Globus pallidus (tissue), 1 donor: ENCODE results near the gene NPAS3.

Experiments
- DNase-seq: peaks from one replicate; pipeline ENCODE4 v3.0.0-alpha.2; 2015; ENCODE audit warnings: low spot score

The NPAS3 gene

DNA sequence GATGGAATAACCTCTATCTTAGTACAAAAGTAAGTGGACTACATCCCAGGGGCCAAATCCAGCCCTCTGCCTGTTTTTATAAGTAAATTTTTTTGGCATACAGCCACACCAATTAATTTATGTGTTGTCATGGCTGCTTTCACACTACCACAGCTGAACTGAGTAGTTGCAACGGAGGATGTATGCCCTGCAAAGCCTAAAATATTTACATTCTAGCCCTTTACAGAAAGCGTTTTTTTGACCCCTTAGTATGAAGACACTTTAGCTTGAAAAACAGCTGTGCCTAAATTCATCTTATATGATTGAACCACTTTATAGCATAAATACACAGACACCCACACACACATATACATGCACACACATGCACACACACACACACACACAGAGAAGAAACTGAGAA, 510.6 kb downstream of the NPAS3 start:
- DNase-seq, result no peak

DNA sequence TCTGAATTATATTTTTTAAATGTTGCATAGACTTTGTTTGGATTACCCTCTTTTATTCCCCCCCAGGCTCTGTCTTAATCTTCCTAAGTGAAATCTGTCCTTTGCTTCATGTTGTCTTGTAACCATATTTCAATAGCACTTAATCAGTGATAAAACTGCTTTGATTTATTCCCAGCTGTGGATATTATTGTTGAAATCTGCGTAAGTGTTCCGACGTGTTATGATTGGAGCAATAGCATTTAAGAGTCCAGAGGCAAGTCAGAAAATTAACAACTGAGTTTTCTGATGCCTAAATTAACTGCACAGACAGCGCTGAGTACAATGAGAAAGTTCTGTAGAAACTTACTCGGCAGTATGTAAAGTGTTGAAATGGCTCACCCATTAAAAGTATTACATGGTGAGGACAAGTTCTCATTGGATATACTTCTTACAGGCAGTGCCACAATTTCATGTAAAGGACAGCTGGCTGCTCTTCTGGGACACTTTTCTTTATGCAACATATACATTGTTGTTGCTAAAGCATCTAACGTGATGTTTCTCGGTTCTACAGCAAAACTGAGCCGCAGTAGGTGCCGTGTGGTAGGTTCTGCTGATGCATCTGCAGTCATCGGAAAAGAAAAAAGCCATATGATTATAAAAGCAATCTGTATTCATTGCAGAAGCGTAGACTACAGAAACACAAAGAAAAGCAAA, 511.2 kb downstream of the NPAS3 start:
- no peak for DNase-seq

DNA sequence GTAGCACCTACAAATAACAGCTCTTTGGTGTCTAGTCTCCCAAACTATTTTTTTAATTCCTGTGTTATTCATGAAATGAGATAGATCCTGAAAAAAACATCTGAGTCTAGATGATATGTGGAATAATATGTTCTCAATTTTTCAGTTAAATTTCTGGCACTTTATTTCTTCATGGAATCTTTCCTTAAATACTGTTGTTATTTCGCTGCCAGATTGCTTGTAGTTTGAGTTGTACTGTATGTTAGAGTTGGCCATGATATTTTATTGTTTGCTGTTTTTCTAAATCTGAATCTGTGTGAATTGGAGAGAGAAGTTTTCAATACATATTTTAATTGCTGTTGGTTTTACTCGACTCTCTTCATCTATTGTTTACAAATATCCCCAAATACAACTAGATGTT, 511.7 kb downstream of the NPAS3 start:
- DNase-seq, result no peak

DNA sequence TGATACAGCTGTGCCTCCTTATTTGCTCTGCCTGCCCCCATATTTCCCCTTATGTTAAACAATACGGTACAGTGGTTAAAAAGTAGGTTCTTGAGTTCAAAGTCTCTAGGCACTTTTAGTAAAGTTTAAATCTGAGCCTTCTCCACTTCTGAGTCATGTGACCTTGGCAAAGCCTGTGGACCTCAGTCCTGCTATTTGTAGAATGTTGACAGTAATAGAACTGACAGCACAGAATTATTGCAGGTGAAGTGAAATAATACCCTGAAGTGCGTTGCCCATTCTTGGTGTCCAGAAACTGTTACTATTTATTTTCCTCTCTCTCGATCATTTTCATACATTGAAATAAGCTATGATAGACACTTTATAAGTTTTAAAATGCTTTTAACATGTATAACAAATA, 512.5 kb downstream of the NPAS3 start:
- no peak for DNase-seq

DNA sequence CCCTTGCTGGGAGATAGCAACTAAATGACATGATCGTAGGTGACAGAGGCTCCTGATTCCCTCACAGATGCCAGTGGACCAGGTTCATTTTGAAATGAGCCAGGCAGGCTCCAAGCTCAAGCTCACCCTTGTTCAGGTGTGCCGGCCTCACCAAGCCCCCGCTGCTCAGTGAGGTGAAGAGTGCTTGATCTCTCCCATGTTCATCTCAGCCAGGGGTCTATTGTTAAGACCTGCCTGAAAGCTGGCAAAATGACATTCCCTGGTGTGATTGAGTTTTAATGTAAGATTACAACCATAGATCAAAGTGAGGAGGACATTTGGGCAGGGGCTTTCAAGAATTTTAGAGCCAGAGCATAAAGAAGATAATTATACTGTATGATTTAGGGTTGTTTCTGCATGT, 514.3 kb downstream of the NPAS3 start:
- DNase-seq, result no peak

DNA sequence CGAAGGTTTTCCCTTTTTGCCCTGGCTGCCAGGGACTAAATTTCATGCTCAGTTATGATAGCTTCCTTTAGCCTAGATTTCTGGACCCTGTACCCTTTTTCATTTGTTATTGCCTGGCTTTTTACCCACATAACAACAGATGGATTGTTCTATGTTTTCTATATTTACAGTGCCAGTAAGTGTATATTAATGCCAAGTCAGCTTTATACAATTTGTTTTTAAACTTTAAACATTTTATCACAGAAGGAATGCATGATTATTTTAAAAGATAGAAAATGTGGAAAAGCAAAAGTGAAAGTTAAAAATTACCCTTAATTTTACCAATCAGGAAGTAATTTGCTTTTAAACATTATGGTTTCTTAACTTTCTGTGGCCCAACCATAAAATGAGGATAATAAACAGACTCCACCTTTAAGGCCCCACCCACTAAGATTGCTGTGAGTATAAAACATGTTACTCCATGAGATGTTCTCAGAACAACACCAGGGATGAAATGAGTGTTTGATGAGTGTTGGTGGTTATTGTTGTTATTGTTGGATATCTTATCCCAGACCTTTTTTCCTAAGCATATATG, 515.4 kb downstream of the NPAS3 start:
- no peak for DNase-seq

DNA sequence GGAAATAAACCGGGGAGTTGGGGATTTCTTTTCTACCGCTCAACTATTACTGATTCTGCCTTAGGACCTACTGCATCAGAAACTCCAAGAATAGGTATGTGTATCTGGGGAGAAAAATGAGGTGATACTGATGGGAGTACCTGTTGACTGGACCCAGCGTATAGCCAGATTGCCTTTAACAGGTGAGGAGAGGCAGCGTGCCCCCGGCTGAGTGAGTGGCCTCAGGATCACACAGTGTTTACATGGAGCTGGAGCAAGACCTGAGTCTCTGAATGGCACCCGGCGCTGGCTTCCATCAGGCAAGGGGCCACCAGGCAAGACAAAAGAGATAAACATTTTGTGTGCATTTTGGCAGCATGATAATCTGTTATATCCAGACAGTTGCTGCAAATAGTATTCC, 516.0 kb downstream of the NPAS3 start:
- DNase-seq, result no peak

DNA sequence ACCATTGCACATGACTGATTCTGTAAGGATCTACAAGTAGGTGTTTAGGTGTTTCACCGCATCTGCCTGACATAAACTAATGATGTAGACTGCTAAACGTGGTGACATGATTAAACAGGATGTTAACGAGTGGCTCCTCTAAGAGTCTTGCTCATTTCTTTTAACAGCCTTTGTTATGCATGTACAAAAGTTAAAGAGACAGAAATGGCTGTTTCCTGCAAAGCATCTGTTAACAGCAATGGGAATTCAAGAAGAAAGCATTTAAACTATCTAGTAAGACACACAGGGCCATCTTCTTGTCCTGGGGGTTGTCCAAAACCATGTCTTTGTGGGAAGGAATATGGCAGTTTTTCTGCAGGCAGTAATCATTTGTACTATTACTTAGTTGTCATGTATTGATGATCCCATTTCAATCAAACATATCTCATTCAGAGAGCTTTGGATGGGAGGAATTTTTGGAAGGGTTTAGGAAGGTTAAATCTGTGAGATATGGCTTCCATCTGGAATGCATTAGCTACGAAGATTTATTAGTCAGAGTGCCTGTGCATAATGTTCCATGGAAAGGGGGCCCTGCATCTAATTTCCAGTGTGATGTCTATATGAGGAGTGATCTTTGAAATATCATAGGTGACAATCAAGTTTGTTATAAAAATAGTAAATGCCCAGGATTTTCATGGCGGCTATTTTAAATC, 517.1 kb downstream of the NPAS3 start:
- no peak for DNase-seq

DNA sequence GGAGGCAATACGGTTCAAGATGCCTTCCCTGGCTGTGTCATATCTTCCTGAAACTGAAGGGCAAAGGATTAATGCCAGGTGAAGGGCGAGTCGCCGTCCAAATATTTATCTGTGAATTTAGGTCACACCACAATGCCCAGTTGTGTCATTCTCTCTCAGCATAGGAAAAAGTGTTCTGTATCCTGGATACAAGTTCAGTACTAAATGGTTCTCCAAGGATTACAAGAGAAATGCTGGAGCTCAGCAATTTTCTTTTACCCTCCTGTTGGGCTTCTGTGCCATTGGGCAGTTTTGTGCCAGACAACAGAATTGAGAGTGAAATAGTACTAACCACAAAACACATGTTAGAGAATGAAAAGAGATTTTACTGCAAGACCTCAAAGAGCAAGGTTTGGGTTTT, 518.3 kb downstream of the NPAS3 start:
- DNase-seq, result peak; percentile 50

DNA sequence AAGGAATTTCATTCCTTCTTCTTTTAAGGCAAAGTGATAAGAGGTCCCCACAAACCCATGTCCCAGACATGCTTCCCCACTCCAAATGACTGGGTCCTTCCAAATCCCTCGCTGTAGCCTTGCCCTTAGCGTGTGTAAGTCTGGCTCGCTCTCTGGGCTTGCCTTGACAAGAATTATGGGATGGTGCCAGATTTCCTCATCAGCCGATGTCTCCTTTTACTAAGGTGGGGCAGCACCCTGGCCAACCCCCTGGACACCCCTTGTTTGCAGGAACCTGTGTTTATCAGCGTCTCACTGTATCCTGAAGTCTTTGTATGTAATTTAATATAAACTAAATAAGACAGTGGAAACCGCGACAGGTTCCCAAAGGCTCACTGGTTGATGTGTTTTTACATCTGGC, 518.9 kb downstream of the NPAS3 start:
- DNase-seq, result no peak

DNA sequence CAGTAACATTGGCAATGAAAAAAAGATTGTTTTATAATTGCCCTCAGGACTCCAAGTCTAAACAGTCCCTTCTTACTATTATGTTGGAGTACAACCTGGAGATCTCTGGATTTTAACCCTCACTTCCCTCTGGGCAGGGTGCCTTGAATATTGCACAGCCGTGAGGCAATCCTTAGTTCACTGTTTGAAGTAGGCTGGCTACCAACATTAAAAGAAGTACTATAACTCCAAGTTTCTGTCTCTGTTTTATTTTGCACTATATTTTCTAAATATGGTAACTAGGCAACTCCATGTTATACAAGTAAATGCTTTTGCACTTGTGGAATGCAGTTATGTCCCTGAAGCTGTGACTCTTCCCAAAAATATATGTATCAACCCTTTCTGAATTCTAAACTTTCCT, 521.5 kb downstream of the NPAS3 start:
- no peak for DNase-seq

DNA sequence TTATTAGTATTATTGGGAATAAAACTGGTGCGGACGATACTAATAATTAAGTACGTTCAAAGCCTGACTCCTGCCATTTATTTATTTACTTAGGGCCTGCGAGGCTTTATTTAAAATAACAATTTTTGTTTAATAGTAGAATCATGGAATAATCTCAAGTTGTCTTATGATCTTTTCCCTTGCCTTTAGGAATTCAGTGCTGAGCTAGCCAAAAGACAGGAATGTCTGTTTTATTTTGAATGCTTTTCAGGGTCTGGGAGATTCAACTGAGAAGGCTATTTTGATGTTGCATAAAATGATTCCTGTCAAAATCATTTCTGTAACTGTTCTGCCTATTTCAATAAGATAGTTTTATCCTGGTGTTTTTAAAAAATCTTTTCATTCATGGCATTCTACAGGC, 522.4 kb downstream of the NPAS3 start:
- DNase-seq, result no peak

DNA sequence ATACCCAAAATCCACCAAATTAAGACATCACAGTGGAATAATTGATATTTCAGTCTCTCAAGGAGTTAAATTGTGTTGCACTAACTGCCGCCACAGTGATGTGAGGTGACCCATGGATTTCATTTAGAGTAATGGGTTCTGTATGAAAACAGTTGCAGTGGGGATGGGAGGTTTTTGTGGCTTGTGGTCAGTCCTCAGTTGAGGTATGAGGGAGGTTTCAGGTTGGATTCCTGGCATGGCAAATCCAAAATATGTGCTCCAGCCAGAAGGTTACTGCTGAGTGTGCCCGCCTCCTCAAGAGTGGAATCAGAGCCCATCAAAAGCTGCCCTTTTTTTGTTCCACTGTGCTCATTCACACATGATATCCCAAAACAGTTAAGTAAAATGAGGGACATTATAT, 525.1 kb downstream of the NPAS3 start:
- DNase-seq, result no peak

DNA sequence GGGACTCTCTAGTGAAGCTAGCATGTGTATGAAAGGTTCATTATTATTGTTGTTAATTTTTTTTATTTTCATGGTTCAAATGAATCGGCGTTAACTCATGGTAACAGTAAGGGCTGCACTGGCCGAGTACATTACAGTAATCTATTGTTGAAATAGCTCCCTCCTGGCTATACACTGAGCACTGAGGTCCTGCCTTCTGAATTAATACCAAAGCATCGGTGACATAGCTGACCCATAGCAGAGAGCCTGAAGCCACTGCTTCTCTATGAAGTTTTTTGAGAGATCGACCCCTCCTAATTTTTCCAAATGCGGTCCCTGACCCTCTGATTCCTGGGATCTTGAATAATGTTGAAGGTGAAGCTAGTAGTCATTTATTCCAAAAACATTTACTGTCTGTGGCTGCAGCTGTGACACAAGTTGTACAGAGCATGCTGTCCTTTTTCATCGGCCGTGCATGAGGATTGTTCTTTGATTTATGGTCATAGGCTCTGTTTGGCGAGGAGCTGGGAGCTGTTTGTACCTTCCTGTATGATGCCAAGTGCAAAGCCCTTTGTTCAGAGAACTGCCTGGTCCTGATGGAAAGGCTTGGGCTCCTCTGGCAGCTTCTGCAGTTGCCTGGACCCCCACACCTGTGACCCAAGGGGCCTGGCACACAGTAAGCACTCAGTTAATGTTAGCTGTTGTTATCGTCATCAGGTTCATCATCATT, 525.7 kb downstream of the NPAS3 start:
- DNase-seq, result no peak

DNA sequence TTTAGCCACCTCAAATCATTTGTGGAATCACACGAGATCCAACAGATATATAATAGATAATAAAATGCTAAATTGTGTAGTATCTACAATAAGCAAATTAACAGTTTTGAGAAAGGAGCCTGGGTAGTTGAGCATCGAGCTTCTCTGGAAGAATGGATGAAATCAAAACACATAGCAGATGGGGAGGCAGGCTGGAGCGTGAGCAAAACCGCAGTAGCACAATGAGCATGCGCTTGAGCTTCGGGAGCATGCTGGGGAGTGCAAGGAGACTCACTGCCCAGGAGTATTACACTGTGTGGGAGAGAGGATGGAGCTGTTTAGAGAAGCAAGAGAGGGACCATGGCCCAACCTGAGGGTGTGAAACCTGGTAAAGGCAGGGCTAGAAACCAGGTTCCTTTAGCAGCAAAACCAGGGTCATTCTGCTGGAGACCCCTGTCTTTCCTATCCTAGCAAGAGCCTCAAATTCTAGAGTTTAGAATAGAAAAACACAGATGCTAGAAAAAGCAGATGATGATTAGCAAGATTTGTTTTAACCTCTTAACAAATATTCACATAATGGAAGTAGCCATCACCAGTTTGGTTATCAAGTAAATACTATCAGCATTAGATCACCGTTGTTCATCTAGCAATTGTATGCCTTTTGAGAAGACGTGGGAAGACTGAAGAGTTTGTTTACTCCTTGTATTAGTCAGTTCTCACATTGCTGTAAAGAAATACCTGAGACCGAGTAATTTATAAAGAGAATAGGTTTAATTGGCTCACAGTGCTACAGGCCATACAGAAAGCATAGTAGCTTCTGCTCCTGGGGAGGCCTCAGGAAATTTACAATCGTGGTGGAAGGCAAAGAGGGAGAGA, 527.4 kb downstream of the NPAS3 start:
- no peak for DNase-seq

DNA sequence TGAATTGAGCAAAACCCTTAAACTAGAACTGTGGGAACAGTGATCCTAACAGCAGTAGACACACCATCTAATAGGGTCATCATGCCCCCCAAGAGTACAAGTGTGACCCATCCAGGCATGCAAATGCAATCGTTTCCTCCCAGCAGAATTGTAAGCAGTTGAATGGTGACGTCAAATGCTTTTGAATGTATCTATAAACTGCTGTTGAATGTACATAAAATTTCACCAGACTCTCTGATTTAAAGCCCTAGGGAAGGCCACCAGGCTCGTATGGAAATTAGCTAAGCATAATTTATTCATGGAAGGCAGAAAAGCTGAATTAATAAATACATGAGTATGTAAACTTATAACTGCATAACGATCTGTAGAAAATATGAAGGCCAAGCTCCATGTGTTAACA, 529.3 kb downstream of the NPAS3 start:
- no peak for DNase-seq

DNA sequence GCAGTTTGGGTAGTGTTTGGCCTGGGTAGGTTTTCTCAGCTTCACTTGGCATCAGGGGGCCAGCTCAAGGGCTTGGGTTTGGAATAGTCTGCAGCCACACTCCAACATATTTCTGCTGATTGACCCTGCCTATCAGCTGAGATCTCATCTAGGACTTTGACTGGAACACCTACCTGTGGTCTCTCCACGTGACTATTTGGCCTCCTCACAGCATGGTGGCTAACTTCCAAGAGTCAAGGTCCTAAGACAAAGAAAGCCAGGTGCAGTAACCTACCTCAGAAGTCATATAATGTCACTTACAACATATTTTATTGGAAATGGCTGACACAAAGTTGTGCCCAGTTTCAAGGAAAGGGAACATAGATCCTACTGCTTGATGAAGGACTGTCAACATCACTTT, 531.2 kb downstream of the NPAS3 start:
- no peak for DNase-seq

DNA sequence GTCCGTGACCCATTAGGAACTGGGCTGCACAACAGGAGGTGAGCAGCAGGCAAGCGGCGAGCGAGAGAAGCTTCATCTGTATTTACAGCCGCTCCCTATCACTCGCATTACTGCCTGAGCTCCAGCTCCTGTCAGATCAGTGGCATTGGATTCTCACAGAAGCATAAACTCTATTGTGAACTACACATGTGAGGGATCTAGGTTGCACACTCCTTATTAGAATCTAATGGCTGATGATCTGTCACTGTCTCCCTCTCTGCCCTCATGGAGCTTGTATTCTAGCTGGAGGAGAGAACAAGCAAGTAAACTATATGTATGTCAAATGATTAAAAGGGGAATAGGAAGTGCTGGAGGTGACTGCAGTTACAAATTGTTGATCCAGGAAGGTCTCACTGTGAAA, 533.1 kb downstream of the NPAS3 start:
- DNase-seq, result no peak

DNA sequence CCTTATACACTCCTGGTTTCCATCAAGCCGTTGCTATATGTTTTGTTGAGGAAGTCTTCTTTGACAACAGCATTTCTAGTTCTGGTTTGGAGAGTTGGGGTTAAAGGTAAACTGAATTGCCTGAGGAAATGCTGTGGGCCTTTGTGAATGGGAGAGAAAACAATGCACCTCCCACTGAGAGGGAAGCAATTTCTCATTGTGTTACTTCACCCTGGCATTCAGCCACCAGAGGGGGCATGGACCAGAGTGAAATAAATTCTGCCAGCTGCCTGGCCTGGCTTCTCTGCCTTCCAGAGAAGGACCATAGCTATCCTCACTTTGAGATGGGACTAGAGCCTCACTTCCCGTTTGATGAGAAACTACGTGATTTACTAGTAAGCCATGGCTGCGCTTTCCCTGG, 536.9 kb downstream of the NPAS3 start:
- DNase-seq, result peak; percentile 85

DNA sequence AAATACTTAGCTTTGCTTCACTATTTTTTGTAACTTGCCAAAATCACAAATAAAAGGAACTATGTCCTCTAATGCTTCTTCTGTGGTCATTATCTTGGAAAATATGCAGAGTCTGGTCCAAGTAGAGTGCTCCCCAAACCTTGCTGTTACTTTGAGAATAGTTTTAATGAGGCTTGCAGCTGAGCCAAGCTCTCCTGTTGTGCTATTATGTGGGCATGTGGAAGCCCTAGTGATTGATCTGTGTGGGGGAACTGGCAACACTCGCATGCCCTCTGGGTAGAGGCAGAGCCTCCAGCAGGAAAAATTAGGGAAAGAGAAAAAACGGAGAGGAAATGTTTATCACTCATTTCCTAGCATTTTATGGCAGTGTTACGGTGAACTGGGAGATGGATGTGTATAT, 539.1 kb downstream of the NPAS3 start:
- DNase-seq, result peak; percentile 76

DNA sequence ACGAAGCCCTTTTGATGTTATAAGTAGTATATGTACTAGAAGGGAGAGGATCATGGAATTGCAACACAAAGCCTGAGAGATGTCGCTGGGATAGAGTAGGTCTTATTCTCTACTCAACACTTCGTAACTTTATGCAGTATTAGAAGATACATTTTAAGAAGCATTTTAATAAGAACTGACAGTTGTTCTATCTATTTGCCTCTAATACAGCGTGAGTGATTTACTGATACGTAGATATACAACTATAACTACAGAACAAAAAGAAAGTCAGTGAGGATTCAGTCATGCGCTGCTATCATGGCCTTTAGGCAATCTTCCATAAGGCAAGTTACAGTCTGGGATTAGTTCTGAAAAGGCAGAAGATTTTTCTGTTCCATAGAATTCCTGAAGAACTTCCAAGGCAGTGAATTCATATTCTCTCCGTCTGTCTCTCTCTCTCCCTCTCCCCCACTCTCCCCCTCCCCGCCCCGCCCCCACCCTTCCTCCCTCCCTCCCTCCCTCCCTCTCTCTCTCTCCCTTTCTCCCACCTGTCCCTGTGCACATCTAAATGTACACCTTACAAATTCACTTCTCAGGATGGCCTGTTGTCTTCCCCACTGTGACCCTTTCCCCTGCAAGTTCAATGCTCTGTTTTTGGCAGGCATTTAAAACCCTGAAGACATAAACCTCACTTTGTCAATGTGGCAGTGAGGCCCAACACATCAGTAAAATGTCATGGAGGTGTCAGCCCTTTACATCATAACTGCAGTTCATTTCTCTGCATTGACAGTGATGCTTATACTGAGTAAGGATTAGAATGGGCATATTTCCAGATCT, 541.6 kb downstream of the NPAS3 start:
- DNase-seq, result no peak
